ENCODE data around the gene THBS3.

Gene THBS3

GRCh38 chr1:155171836-155172731 is 35.6 kb downstream of the THBS3 start:
- no peak for TF ChIP-seq NFIC (IDR thresholded peaks at IDR 0.05)
- TF ChIP-seq RAD21 (IDR thresholded peaks at IDR 0.05; ENCODE audit: low read depth) = no peak
- TF ChIP-seq TAF1 (IDR thresholded peaks at IDR 0.05; ENCODE audit: low read depth) = no peak
- TF ChIP-seq REST (IDR thresholded peaks at IDR 0.05; ENCODE audit: low read depth) = no peak
- no peak for TF ChIP-seq CEBPB (IDR thresholded peaks at IDR 0.05)
- TF ChIP-seq ZBTB7A (IDR thresholded peaks at IDR 0.05; ENCODE audit: low read depth) = no peak
- no peak for TF ChIP-seq TCF12 (IDR thresholded peaks at IDR 0.05; ENCODE audit: low read depth)
- no peak for TF ChIP-seq USF1 (IDR thresholded peaks at IDR 0.05)
- TF ChIP-seq FOXM1 (IDR thresholded peaks at IDR 0.05; ENCODE audit: borderline replicate concordance, low read depth) = no peak
- TF ChIP-seq MAX (IDR thresholded peaks at IDR 0.05) = no peak
- no peak for TF ChIP-seq TEAD4 (IDR thresholded peaks at IDR 0.05)
- TF ChIP-seq EP300 (IDR thresholded peaks at IDR 0.05; ENCODE audit: borderline replicate concordance) = no peak
- no peak for TF ChIP-seq EGR1 (IDR thresholded peaks at IDR 0.05)
- no peak for TF ChIP-seq YY1 (IDR thresholded peaks at IDR 0.05; ENCODE audit: low read depth)
- TF ChIP-seq CREB1 (IDR thresholded peaks at IDR 0.05; ENCODE audit: low read depth) = no peak

GRCh38 chr1:155170806-155171205 is 36.9 kb downstream of the THBS3 start:
- TF ChIP-seq CREB1 (IDR thresholded peaks at IDR 0.05; ENCODE audit: low read depth) (no peak), REST (IDR thresholded peaks at IDR 0.05; ENCODE audit: low read depth) (no peak), RAD21 (IDR thresholded peaks at IDR 0.05; ENCODE audit: low read depth) (no peak), USF1 (IDR thresholded peaks at IDR 0.05) (no peak), EP300 (IDR thresholded peaks at IDR 0.05; ENCODE audit: borderline replicate concordance) (no peak), YY1 (IDR thresholded peaks at IDR 0.05; ENCODE audit: low read depth) (no peak), TAF1 (IDR thresholded peaks at IDR 0.05; ENCODE audit: low read depth) (no peak), FOXM1 (IDR thresholded peaks at IDR 0.05; ENCODE audit: borderline replicate concordance, low read depth) (no peak), TCF12 (IDR thresholded peaks at IDR 0.05; ENCODE audit: low read depth) (no peak), MAX (IDR thresholded peaks at IDR 0.05) (no peak), ZBTB7A (IDR thresholded peaks at IDR 0.05; ENCODE audit: low read depth) (no peak), NFIC (IDR thresholded peaks at IDR 0.05) (no peak), EGR1 (IDR thresholded peaks at IDR 0.05) (no peak)

- TF ChIP-seq USF1 (IDR thresholded peaks at IDR 0.05) = no peak
- TF ChIP-seq RAD21 (IDR thresholded peaks at IDR 0.05; ENCODE audit: low read depth) = no peak
- no peak for TF ChIP-seq YY1 (IDR thresholded peaks at IDR 0.05; ENCODE audit: low read depth)
- TF ChIP-seq TCF12 (IDR thresholded peaks at IDR 0.05; ENCODE audit: low read depth) = no peak
- no peak for TF ChIP-seq CREB1 (IDR thresholded peaks at IDR 0.05; ENCODE audit: low read depth)
- TF ChIP-seq TAF1 (IDR thresholded peaks at IDR 0.05; ENCODE audit: low read depth) = no peak
- no peak for TF ChIP-seq MAX (IDR thresholded peaks at IDR 0.05)
- no peak for TF ChIP-seq CEBPB (IDR thresholded peaks at IDR 0.05)
- no peak for TF ChIP-seq NFIC (IDR thresholded peaks at IDR 0.05)
- no peak for TF ChIP-seq ZBTB7A (IDR thresholded peaks at IDR 0.05; ENCODE audit: low read depth)
- no peak for TF ChIP-seq FOXM1 (IDR thresholded peaks at IDR 0.05; ENCODE audit: borderline replicate concordance, low read depth)
- no peak for TF ChIP-seq REST (IDR thresholded peaks at IDR 0.05; ENCODE audit: low read depth)
- no peak for TF ChIP-seq EP300 (IDR thresholded peaks at IDR 0.05; ENCODE audit: borderline replicate concordance)
- TF ChIP-seq TEAD4 (IDR thresholded peaks at IDR 0.05) = no peak
- TF ChIP-seq EGR1 (IDR thresholded peaks at IDR 0.05) = no peak
These were observed 37.5 kb downstream of the THBS3 start for GRCh38 chr1:155170101-155170785.
